GM15510 (cell line): ENCODE measurements around the gene NDUFS2.

Source experiments
- POLR2A ChIP-seq: IDR thresholded peaks from 3 replicates; pipeline ENCODE4 v1.6.1; 2011; ENCODE audit warnings: borderline replicate concordance; ENCODE audit not compliant: insufficient read length; ENCODE audit errors: extremely low read depth

The NDUFS2 gene

DNA sequence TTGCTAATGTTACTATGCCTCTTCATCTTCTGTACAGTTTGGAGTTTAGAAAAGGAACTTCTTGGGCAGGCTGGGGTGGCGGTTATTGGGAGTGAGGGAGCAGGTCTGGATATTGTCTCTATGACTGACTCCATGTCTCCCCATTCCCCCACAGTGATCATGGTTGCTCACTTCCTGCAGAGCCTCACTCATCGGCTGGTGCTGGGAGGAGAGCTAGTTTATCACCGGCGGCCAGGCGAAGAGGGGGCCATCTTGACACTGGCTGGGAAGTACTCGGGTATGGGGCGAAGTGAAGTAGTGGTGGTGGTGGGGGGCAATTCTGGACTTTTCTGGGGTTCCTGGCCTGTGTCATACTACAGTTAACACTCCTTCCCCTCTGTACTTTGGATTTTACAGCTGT is 25.9 kb downstream of the NDUFS2 start:
- no peak for TF ChIP-seq POLR2A

DNA sequence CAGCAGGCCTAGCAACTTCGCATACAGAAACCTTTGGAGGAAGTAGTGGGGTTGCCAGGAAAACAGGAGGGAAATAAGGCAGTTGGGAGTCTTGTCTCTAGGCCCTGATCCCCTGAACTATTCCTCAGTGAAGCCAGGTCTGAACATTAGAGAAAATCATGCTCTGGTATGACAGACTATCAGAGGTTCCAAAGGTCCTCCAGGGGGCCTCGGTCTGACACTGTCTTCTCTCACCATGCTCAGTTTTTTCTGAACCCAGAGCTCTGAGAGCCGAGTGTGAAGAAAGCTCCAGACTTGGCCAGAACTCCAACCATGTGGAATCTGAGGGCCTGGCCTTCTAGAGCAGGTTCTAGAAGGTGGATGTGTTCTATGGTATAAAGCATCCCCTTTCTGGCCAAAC is 27.7 kb downstream of the NDUFS2 start:
- TF ChIP-seq POLR2A: no peak

DNA sequence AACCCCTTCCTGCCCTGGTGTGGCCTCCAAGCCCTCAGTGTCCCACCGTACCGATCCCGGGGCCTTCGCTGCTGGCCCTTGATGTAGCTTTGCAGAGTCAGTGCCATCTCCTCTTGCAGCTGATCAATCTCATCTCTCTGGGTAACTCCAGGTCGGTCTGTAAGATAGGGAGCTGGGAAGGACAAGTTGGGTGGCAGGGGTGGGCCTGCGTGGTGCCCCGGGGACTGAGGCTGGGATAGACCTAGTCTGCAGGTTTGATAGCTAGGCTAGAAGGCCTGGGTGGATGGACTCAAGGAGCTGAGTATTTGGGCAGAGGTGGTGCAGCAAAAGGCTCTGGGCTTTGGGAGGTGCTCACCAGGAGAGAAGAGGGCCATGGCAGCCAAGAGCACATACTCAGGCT is 28.6 kb downstream of the NDUFS2 start:
- TF ChIP-seq POLR2A: no peak

DNA sequence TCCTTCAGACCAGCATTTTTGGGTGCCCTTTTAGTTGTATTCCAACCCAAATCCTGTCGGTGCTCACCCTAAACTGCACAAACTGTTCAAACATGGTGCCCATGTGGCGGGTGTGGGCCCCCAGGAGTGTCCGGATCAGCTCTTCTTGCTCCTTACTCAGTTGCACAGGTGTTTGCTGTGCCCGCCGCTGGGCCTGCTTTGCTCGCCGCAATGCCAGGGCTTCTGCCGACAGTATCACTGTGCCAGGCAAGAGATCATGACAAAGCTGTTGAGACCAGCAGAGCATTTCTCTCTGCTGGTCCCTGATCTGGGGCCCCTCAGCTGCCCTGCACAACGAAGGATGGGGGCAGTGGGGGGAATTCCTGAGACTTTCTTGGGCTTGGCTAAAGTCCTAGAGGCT is 30.9 kb downstream of the NDUFS2 start:
- TF ChIP-seq POLR2A: no peak

DNA sequence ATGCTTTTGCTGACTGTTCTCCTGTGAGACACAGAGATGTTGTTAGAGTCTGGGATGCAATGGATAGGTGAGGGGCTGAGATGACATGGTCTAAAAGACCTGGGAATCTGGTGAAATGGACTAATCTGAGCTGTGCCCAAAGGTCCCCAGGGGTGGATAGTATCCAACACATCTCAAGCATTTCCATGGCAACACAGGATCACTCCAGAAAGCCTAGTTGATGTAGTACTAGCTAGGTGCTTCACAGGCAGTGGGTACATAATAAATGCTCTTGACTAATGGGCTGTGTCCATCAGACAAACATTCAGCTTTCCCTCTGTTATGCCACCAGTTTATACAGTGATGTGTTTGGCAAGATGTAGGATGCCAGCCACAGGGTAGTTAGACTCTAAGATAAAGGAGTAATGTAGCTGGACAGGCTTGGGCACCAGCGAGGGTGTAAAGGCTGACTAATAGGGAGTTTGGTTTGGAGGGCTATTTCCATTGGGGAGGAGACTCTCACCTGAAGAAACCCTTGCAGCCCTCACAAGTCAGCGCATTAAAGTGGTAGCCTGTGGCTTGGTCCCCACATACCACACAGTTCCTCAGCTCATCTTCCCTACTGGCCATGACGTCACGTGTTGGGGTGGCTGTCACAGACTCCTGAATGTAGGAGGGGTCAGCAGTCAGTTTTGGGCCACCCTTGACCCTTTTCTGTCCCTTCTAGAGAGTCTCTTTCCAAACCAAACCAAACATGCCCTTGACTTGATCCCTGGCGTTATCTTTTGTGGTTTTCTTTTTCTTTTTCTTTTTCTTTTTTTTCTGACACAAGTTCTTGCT is 34.0 kb downstream of the NDUFS2 start:
- no peak for TF ChIP-seq POLR2A

DNA sequence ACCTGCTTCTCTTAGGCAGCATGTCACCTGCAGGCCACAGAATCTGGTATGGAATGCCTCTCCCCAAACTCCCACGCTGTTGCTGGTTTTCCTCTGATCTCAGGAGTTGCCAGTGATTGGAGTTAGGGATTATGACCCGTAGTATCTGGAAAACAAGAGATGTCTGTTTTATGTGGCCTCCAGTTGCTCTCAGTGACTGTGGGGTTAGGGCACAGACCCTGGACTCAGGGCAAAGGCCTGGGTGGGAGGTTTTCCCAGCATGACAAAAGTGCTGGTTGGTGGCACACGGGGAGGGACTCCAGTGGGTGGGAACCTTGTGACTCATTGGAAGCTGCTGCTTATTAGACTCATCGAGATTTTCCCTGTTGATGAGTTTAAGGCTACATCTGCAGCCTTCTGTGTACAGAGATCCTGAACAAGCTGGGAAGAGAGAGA is 35.9 kb downstream of the NDUFS2 start, which contains the start of gene NR1I3:
Gene NR1I3, minus strand, starts transcription at position 165 of the 435 bp plus-strand sequence. CDS start 1,638 bp downstream, outside the sequence.
- TF ChIP-seq POLR2A: no peak

DNA sequence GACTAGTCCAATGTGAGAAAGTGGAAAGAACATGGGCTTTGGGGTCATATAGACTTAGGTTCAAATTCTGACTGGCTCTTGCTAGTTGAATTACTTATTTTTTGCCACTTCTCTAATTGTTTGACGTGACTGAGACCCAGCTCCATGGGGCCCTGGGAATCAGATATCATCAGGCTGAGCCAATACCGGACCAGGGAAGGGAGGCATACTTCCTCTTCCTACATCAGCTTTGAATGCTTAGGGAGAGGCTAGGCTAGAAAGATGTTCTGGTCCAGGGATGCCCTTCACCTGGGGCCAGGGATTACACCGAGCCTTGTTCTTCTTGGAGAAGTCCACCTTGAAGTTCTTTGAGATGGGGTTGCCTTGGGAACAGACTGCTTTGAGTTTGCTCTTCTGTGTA is 39.5 kb downstream of the NDUFS2 start:
- TF ChIP-seq POLR2A: no peak

DNA sequence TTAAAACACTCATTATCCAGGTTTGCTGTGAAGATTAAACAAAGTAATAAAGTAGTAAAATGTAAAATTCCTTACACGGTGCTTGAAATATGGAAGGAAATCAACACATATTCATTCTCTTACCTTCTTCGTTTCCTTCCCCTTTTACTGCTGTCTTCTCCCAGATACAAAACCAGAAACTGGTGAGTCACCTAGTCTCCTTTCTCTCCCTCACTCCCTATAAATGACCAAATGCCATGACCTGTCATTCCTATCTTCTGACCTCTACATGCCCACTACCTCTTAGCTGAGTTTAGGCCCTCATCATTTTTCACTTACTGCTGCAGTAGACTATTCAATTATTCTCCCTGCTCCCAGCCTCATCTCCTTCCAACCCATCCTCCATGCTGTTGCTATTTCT is 40.1 kb downstream of the NDUFS2 start:
- no peak for TF ChIP-seq POLR2A

DNA sequence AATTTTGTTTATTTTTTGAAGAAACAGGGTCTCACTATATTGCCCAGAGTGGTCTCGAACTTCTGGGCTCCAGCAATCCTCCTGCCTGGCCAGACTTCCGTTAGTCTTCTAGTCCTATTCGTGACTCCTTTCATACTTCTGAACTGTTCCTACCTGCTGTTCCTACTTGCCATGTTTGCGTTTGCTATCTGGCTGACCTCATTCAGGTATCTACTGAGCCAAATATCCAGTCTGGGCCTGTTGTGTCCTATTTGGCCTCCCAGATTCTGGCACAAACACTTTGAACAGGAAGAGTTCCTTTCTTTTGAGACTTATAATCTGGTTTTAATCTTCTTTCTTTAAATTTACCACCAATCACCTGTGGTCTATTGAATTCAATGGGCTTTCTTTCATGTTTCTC is 42.7 kb downstream of the NDUFS2 start:
- no peak for TF ChIP-seq POLR2A

DNA sequence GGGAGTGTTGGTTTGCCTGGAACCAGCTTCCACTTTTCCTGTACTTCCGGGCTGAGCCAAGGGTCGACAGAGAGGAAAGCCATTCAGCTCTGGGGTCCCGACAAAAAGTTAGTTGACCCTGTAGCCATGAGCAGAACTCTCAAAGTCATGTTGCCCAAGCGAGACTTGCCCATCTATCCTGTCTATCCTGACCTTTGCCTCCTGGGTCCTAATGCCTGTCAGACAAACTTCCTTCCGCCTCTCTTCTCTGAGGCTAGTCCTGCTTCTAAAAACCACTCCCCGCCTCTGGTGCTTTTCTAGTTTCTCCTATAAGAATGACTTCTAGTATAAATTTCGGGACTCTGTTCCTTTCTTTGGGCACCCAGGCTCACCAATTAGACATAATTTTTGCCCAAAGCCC is 48.7 kb downstream of the NDUFS2 start:
- TF ChIP-seq POLR2A: no peak

DNA sequence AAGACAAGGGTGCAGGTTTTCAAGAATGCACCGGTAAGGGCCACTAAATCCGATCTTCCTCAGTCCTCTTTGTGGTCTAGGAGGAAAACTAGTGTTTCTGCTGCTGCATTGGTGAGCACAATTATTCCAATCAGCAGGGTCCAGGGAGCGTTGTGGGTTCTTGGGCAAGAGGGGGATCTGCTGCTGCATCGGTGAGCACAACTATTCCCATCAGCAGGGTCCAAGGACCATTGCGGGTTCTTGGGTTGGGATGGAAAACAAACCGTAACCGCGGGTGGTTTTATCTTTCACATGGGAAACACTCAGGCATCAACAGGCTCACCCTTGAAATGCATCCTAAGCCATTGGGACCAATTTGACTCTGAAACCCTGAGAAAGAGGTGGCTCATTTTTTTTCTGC is 49.4 kb downstream of the NDUFS2 start:
- no peak for TF ChIP-seq POLR2A

DNA sequence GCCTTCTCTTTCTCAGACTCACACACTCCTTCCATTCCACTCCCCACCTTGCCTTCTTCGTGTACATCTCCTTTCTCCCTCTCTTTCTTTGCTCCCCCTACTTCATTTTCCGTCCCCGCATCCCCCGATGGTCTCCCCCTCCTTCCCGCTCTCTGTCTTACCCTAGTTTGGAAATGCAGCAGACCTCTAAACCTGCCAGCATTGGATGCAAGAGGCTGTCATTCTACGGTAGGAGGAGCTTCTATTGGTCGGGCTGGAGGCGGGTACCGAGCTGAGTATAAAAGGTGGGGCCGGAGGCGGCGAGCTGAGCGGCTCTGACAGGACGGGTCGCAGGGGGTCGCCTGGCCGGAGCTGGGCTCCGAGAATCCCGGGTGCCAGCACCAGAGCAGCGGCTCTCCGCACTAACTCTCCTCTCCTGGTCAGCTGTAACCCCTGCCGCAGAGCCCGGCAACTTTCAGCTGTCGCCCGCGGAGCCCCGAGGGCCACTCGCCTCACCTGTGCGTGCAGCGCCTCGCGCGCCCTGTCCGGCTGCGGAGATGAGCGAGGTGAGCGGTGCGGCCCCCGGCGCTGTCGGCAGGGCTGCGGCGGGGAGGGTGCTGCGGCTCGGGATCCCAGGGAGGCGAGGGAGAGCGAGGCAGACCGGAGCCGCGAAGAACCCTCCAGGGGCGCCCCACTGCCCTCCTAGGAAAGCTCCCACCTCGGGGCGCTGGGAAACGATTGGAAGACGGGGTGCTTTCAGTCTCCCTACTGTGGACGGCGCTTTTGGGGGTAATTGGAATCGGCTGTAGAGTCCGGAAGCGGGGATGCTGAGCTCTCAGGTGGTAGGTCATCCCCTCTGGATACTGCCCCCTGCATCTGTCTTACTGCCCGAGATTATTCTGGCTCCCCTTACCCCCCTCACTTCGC is 56.5 kb downstream of the NDUFS2 start, which contains the start of gene PCP4L1:
Gene PCP4L1, plus strand, starts transcription at position 307 of the 906 bp plus-strand sequence. Its CDS starts 230 bp downstream, at position 537.
- peak; percentile 36 for TF ChIP-seq POLR2A

DNA sequence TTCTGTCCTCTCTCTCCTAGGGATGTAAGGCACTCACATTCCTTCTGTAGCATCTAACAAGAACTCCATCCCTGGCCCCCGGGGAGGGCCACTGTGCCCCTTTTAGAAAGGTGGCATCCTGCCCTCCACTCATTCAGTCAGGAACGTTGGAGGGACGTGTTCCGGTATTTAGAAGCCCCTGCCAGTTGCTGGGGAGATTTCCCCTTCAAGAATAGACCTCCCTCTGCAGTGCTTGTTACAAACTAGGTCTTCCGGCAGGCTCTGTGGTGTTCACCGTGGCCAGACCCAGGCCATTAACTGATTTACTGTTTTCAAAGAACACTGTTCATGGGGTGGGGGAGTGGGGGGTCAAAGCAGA is 57.2 kb downstream of the NDUFS2 start:
- no peak for TF ChIP-seq POLR2A

DNA sequence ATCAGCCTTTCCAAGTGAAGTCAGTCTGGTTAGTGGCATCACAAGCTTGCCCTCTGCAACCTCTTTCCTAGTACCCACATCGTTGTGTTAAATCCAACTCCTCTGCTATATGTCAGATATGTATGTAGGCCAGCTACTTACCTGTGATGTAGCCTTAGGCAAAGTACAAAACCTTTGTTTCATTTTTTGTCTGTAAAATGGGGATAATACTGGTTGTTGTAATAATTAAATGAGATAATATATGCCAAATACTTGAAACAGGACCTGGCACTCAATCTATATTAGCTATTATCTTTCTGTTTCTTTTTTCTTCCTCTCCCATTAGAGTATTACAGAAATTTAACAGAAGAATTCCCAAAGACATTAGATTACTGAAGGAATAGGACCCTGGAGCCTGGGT is 57.6 kb downstream of the NDUFS2 start:
- no peak for TF ChIP-seq POLR2A
